ENCODE measurements around the gene SPSB1.
A peak's percentile ranks its signal among the peaks of the same experiment; 100 is the strongest.

Gene SPSB1

DNA sequence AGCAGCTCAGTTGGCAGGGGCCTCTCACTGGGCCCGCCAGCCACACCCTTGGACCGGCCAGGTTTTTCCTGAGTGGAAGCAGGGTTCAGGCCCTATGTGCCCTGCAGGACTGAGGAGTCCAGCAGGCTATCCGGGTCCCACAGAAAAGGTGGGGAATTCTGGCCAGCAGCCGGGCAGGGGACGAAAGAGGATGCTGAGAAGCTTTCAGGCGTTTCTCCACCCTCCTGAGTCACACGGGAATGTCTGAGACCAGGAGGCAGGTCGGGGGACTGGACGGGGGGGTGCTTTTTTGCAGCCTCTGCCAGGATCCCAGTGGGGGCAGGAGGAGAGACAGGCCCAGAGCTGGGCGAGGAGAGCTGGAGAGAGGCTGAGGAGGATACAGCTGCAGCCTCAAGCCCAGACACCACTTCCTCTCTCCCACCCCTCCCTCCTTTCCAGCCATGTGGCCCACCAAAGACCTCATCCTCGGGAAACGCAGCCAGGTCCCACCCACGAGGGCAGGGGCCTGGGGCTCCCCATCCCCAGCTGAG is 105.4 kb downstream of the SPSB1 start:
- no peak for DNase-seq

- DNase-seq = peak; percentile 69
These were observed 107.1 kb downstream of the SPSB1 start for GRCh38 chr1:9399510-9400424.

GRCh38 chr1:9400425-9401079 is 107.9 kb downstream of the SPSB1 start:
- DNase-seq = no peak

DNA sequence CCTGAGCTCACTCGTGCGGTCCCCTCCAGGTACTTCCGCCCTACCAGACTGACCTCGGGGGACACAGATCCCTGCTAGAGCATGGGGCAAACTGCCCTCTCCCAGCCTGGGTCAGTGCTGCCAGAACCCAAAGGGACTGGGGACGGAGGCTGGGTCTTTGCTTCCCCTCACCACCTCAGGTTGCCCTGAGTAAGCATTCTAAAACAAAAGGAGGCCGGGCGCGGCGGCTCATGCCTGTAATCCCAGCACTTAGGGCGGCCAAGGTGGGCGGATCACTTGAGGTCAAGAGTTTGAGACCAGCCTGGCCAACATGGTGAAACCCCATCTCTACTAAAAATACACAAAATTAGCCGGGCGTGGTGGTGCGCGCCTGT is 108.4 kb downstream of the SPSB1 start:
- DNase-seq = no peak

- DNase-seq = no peak
These were observed 109.5 kb downstream of the SPSB1 start for GRCh38 chr1:9402256-9402616.

DNA sequence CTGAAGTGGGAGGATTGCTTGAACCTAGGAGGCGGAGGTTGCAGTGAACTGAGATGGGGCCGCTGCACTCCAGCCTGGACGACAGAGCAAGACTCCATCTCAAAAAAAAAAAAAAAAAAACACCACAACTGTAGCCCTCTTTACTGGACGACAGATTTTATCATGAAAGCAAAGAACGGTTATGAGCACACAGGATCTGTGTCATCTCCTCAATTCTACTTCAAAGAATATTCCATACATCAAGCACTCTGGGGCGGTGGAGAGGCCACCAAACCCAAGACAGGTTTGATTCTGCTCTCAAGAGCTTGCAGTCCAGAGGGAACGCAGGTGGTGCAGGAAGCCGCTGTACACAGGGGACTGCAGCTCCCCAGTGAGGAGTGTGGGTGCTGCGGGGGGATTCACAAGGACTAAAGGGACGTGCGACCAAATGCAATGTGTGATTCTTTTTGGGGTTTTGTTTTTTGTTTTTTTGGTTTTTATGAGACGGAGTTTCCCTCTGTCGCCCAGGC is 110.1 kb downstream of the SPSB1 start:
- no peak for DNase-seq

- no peak for DNase-seq
These were observed 111.6 kb downstream of the SPSB1 start for GRCh38 chr1:9404117-9404914.

DNA sequence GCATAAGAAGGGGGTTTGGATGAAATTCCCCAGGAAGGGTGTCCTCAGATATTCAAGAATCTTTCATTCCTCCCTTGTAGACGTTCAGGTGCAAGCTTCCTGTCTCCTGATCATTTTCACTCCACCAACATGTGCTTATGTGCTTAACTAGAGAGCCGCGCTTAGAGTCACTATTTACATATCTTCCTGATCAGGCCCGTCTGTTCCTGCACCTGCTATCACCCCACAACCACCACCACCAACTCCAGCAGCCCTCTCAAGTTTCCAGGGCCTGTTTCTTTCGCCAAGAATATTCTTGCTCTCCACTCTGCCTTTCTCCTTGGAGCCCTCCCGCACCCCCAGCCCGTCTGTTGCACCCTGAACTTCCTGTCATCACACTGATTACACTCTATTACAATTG is 113.4 kb downstream of the SPSB1 start:
- no peak for DNase-seq

DNA sequence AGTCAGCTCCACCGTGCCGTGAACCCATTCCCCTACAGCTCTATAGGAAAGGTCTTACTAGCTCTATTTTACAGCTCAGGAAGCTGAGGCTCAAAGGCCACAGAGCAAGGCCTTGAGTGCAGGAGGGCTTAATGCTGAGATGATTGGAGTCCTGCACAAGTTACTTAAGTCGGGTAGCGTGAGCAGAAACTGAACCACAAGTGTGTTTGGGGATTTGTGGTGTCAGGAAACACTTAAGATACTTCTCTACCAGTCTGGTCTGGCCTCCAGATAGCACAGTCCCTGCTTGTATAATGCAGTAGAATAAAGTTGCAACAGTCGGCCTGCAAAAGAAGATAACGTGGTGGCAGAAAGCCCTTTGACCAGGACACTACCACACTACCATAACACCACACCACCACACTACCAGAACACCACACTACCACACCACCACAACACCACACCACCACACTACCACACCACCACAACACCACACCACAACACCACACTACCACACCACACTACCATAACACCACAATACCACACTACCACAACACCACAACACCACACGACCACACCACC is 118.1 kb downstream of the SPSB1 start:
- no peak for DNase-seq

- DNase-seq = no peak
These were observed 120.6 kb downstream of the SPSB1 start for GRCh38 chr1:9413071-9413876.

DNA sequence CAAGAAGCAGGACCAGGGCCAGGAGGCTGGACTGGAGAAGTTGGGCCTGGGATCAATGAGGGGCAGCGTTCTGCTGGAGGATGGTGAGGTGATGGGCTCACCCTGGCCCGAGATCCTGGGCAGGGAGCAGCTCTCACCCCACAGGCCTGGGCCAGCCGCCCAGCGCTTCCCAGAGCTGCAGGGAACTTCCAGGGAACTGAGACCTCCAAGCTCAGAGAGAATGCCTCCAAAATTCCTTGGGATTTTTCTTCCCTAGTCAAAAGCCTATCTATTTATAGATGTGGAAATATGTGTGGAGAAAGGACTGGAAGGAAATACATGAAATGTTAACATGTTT is 121.2 kb downstream of the SPSB1 start:
- no peak for DNase-seq

GRCh38 chr1:9416506-9416905 is 123.8 kb downstream of the SPSB1 start:
- no peak for DNase-seq

DNA sequence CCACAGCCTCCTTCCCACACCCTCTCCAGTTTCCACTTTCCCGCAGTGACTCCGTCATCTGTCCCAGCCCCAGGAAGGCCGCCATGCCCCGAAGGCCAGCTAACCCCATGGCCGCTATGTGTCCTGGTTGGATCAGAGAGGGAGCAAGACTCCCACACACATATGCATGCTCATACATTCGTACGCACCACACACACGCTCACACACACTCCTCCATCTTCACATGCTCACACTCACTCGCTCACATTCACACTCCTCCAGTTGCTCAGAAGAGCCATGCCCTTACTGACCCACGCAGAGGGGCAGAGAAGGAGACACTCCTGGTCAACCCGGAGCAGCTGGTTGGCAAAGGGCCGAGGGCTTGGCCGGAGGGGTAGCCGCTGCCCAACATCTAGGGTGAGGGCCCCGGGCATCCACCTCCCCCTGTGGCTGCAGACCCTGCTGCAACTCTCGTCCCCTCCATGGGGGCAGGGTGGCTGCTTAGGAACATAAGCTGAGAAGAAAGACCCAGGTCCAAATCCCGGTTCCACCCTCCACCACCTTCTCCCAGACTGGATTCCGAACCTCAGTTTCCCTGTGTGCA is 124.3 kb downstream of the SPSB1 start:
- no peak for DNase-seq

DNA sequence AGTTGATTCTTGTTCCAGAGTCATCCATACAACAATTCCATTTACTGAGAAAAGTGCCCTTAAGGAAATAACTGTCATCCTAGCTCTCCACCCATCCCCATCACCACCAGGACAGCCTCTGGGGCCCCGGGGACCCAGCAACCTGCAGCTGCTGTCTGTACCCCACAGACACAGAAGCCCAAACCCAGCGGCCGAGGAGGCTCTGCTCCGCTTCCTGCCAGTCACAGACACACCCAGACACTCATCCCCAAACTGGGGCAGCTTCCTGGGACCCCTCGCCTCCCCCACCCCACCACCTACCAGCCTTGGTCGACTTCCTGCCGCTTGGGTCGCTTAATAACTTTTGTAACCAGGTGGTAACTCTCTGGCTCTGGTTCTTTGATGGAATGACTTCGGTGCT is 125.0 kb downstream of the SPSB1 start:
- DNase-seq = no peak

GRCh38 chr1:9418851-9419250 is 126.2 kb downstream of the SPSB1 start:
- DNase-seq = no peak

Measured in NCI-H2081 treated with DMSO at 0.1 percent for 48 hours (cell line).